Measurements from ENCODE around the gene RWDD3.

DNA sequence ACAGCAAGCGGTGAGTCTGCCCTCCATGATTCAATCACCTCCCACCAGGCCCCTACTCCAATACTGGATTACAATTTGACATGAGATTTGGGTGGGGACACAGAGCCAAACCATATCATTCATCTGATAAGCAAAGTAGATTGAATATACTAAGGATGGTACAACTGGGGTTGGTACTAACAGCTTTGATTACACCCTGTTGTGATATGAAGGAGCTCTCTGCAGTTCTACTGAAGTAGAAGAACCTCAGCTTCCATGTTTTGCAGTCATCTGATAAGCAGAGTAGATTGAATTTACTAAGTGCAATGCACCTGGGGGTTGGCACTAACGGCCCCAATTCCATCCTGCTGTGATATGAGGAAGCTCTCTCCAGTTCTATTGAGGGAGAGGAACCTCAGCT, 31.1 kb downstream of the RWDD3 start:
- TF ChIP-seq, protein P1, sequence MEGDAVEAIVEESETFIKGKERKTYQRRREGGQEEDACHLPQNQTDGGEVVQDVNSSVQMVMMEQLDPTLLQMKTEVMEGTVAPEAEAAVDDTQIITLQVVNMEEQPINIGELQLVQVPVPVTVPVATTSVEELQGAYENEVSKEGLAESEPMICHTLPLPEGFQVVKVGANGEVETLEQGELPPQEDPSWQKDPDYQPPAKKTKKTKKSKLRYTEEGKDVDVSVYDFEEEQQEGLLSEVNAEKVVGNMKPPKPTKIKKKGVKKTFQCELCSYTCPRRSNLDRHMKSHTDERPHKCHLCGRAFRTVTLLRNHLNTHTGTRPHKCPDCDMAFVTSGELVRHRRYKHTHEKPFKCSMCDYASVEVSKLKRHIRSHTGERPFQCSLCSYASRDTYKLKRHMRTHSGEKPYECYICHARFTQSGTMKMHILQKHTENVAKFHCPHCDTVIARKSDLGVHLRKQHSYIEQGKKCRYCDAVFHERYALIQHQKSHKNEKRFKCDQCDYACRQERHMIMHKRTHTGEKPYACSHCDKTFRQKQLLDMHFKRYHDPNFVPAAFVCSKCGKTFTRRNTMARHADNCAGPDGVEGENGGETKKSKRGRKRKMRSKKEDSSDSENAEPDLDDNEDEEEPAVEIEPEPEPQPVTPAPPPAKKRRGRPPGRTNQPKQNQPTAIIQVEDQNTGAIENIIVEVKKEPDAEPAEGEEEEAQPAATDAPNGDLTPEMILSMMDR (IDR thresholded peaks at IDR 0.05), result no peak
- no peak for TF ChIP-seq POLR2A (IDR thresholded peaks at IDR 0.05)

All from uterus (tissue), 2 donors.